ENCODE data around the gene ACAA2.
"Not testable (repeated sequence)": the region's sequence is repeated elsewhere in the genome, so short reads cannot be mapped to it uniquely, and the experiment has no call there.

ACAA2 gene

DNA sequence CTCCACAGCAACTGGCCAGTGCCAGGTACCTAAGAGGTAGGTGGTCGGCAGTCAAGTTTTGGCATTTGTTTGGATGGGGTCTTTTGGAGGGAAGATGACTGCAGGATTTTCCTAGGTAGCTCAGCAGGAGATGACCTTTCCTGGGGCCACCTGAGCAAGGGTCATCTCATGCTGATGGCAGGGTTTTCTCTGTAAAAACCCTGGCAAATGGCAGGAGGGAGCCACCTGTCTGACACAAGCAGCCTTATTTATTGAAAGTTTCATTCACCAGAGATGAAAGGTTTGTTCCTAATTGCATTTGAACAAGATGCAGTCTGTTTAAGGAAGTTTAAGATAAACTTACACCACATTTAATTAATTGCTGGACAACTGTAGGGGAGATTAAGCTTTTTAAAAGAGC lies 31.6 kb upstream of the ACAA2 start:
- no peak for DNase-seq

DNA sequence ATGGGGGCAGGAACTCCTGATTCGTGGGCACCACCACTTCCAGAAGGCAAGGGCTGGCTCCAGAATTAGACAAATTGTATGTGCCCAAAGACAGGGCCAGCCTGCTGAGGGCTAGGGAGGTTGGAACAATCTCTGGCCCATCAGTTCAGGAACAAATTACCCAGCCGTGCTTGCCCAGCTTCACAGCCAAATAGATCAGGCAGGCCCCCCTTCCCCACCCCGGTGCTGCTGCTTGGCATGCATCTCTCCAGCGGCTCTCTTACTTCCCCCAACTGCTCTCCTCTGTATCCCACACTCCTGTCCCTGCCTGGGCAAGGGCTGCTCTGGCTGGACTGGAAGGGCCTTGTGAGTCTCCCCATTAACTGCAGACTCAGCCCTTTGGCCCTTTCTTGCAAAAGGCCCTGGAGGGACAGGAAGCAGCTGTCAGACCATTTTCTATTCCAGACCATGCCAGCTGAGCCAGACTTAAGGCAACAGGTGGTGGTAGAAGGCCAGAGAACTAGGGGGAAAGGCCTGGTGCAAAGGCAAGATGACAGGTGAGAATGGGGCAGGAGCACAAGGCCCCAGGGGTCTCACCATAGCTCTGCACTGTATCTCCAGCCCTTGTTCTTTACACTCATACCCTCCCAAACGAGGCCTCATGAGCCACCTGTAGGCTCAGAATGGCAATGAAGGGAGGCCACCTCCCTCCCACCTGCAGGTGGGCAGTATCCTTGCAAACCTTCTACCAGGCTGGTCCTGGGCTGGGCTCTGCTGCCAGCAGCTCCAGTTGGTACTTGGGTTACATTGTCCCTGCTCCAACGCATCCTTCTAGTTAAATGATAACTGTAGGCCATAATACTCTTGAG lies 30.7 kb upstream of the ACAA2 start:
- no peak for DNase-seq

DNA sequence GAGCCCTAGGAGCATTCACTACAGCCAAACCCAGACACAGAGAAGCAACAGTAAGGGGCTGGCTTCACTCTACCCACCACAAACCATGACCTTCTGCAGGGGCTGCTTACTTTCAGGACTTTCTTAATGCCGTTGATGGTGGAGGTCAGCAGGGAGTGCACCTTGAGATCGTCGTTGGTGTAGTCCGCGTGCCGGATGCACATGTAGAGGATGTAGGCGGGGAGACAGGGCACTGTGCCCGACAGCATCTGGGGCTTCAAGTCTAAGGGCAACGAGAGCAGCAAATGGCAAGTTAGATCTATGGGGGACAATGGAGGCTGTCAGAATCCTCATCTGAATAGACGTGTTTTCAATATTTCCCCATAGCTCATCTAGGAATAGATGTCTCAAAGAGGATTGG lies 29.8 kb upstream of the ACAA2 start:
- no peak for DNase-seq

DNA sequence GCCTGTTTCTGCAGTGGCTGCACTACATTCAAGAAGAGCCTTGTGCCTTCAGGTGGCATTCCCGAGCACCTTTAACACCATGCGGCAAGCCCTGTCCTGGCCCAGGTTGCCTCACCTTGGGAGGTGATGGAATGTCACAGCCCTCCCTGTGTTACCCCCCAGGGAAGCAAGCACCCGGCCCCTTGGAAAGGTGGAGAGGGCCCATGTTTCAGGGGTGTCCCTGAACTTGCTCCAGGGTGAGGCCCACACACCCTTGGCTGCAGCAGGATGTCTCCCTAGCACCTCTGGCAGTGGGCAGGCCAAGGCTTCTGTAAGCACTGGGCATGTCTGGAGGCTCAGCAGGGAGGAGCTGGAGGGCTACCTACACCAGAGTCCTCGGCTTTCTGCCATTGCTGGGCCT lies 29.3 kb upstream of the ACAA2 start:
- no peak for DNase-seq

DNA sequence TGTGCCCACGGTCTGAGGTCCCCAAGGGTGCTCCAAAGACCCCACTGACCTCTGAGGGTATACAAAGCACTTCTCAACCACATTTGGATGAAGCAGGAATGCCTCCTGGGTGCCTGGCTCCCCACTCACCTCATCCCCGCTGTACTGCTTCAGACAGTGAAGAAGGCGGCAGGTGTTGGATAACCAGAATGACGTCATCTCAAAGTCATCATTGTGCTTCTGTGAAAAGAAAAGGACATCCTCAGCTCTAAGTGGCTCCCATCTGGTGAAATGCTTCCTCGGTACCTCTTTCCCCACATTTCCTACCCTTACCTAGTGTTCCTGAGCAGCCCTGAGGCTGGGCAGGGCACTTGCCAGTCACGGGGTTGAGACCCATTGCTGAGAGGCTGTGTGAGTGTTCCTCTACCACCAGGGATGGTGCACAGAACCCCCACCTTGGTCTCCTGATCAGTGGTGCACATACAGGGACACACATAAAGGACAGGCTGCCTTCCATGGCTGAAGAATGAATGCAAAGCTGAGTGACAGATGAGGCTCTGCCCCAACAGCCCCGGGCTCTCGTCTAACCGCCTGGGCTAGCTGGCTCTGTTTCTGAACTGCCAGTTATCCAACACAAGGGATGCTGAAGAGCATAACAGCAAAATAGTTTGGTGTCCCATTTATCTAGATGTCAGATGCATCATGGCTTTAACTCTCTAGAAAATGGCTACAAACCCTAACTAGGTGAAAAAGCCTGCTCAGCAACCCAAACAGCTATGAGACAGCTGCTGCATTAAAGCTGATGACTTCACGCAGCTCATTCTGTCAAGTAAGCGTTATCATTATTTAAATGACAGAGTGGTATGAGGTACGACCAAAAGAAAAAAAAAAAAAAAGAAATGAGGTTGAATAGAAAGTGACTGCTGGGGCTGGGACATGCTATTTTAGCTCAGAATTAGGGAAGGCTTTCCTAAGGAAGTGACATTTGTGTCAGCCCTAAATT lies 28.2 kb upstream of the ACAA2 start:
- no peak for DNase-seq

DNA sequence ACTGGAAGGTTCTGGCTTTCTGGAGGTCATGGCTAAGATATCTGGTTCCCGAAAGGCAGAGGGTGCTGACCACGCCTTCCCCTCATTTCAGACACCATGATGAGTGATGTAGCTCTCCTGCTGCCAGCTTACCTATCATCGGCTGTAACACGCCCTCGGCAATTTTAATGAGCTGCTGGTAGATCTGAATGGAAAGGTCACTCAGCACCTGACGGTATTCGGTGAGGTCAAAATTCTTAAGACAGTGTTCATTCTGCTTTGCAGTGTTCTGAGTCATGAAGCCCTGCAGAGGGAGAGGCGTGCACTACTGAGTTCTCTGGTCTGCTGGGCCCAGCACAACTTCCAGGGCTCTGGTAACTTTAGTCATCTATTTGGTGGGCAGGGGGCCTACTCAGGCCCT lies 25.7 kb upstream of the ACAA2 start:
- DNase-seq: no peak

DNA sequence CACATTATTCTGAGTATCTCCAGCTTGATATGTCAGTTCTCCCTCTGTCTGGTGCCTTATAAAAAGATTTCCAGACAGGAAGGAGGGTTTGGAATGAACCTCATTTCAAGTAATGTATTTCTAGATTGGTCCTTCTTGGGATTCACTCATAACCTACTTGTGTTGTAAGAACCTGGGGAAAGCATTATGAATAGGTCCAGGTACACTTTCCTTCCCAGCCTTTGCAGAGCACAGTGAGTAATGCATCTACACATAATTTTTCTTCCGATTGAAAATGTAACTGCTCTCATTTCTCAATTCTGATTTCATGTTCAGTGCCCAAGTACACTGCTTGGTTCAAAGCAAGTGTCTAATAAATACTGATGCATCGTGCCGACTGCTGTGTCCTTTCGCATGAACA lies 25.0 kb upstream of the ACAA2 start:
- DNase-seq: no peak

DNA sequence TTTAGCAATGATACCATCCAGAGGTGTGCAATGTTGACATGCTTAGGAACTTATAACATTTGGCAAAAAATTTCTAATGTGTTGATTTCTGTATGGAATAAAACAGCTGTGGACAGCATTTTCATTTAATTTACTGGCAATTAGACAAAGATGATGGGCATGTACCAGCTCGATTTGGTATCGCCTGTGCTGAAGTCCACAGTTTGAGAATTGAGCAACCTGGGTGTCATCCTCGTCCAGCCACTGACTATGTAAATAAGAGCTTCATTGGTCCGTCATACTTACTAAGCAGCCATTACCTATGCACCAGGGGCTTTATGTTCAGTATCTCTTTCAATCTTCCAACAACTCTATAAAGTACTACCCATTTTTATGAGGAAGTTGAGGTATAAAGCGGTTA lies 24.6 kb upstream of the ACAA2 start:
- no peak for DNase-seq

DNA sequence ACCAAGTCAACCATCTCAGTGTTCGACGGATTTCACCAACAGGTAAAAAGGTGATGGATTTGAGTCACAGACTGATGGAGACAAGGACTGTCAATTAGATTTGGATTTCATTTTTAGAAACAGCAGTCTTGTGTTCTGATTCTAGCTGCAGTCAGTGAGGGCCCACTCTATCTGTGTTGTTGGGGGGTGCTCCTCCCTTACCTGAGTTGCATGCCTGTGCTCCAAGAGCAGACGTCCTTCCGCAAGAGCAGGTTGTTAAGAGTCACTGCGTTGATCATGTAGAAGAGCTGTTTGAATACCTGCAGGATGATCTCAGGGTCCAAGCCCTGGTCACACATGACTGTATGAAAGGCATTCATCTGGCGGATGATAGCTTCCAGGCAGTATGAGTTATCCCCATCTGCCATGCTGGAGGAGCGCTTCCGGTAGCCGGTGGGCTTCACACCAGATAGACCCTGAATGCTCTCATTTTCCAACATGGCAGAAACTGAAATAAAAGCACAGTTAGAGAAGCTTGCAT lies 24.0 kb upstream of the ACAA2 start:
- DNase-seq: not testable (repeated sequence)

DNA sequence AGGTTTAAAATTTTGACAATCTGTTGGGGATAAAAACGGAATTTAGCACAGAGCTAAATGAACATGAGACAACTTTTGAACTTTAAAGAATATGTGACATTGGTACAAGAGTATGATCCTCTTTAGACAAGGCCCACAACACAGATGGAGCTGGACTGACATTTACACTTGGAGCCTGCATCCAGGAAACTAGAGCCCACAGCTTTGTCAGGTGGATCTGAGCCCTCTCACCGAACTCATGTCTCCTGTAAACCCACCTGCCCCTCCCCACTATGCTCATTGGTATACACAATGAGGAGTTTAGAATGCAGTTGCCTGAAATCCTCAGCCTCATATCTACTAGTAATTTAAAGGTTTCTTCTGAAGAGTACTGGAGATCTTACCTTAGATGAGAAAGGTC lies 22.1 kb upstream of the ACAA2 start:
- DNase-seq: no peak

DNA sequence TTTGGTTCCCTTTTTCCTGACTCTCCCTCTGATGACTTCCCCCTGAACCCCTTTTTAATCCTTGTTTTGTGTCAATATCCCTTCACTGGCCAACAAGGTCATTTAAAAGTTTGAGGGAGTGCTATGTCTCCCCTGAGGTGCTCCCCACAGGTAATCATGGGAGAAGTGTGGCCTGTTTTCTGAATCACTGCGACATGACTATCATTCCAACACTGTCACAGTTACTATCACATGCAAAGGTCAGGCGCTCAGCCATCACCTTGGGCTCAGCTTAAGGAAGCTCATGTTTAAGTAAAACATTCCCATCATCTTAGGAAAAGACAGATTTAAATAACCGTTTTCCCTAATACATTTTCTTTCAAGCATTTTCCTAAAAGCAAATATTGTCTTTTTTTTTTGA lies 20.9 kb upstream of the ACAA2 start:
- DNase-seq: no peak

DNA sequence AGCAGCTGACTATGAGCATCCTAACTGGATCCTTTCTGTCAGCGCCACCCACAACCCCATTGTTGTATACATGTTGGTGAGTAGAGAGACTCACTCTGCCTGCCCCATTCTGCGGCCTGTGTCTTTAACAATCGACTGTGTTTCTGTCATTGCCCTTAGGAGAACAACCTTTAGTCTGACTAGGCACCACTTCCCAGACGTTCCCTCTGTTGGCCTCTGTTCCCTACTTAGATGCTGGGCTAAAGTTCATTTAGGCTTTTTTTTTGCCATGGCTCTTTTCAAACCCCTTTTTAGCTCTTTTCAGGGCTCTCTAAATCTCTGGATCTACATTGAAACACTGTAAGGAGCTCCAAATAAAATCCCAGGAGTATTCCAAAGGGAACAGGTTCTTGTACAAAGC lies 20.5 kb upstream of the ACAA2 start:
- DNase-seq: no peak

DNA sequence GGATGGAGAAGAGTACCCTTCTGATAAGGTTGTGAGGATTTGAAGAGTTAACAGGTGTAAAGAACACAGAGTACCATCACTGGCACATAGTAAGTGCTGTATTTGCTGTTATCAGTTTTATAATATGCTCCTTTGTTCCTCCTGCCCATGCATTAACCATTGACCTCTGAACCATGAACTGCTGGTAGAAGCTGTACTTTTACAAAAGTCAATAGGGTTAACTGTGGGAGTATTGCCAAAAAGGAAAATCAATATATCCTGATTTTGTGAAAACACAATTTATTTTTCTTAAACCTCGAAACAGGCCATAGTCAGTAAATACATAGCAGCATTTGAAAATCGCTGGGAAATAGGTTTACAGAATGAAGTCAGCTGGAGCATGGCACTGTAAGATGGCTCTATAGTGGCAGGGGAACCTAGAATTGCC lies 18.9 kb upstream of the ACAA2 start:
- no peak for DNase-seq

DNA sequence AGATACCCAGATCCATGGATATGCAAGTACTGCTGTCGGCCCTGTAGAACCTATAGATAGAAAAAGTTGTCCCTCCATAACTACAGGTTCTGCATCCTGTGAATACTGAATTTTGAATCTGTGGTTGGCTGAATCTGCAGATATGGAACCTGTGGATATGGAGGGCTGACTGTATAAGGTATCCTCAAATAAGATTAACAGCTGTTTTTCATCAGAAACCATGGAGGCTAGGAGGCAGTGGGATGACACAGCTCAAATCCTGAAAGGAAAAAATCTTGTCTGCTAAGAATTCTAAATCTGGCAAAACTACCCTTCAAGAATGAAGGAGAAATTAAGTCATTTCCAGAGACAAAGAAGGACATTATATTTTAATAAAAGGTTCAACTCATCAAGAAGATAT lies 14.7 kb upstream of the ACAA2 start:
- no peak for DNase-seq

DNA sequence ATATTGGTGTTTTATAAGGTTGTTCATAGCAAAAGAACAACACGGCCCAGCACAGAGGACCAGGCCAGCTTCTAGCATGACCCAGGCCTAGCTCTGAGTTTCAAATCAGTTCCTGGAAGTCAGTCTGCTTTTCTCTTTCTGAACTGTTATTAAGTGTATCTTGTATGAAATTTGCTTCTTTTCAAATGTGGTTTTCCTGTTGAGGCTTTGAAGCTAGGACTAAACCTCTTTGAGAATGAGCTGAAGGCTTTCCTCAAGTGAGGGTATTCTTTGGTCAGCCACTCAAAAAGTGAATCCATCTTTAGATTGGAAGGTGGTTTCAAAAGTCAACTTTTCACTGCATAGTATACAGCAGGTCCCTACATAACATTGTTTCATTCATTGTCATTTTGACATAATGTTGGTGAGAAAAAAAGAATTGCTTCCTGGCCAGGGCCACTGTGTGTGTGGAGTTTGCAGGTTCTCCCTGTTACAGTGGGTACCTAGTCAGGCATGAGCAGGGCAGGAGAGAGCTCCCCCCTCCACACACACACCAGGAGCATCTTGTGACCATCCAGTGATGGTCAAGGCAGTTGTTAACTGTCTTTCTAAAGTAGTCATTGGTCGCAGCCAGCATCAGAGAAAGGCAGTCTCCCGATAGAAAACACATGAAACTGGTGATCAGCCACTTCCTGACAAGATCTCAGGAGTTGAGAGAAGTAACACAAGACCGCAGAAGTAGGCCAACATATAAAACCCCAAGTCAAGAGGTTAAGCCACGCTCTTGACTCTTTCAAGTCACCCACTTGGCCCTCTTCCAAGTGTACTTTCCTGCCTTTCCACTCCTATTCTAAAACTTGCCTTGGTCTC lies 6.7 kb upstream of the ACAA2 start:
- no peak for DNase-seq

DNA sequence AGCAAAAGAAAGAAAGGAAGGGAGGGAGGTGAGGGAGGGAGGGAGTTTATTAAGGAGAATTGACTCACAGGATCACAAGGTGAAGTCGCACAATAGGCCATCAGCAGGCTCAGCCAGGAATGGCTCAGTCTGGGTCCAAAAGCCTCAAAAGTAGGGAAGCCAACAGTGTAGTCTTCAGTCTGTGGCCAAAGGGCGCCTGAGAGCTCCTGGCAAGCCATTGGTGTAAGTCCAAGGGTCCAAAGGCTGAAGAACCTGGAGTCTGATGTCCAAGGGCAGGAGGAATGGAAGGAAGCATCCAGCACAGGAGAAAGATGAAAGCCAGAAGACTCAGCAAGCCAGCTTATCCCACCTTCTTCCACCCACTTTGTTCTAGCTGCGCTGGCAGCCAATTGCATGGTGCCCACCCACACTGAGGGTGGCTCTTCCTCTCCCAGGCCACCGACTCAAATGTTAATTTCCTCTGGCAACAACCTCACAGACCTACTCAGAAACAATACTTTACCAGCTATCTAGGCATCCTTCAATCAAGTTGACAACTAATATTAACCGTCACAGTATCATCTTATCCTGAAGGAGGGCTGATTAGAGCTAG lies 5.8 kb upstream of the ACAA2 start:
- DNase-seq: no peak

DNA sequence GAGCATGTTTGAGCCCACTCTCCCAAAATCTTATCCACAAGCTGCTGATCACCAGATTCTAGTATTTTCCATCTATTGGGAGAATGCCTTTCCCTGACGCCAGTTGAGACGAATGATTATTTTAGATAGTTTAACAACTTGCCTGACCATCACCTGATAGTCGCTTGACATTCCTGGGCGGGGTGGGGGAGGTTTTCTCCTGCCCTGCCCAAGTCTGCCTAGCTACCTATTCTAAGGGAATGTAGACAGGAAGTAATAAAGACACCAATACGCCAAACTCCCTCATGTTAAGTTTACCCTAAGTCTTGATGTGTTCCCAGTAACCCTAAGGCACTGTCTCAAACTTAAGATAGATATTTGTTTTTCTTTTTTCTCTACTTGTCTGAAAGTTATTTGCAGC lies 4.6 kb upstream of the ACAA2 start:
- no peak for DNase-seq

DNA sequence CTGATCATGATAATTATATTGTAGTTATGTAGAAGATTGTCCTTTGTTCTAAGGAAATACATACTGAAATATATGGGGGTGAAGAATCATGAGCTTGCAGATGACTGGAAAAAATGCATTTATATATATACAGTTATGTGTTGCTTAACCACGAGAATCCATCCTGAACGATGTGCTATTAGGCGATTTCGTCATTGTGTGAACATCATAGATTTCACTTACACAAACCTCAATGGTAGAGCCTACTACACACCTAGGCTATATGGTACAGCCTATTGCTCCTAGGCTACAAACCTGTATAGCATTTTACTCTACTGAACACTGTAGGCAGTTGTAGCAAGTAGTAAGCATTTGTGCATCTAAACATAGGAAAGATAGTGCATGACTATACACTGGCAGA lies 2.6 kb upstream of the ACAA2 start:
- DNase-seq: no peak

DNA sequence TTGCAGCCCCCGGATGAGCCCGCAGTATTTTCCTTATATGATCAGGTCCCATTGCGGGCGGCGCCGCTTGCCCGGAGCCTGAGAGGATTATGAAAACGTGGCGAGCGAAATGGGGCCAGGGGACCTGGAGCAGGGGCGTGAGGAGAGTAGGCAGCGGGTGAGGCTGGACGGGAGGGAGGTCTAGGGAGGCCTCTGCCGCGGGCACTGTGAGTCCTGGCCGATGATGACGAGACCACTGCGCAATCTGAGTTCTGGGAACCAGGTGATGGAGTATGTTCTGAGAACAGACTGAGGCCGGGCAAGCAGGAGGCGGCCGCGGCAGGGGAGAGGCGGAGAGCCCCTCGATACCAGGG lies 790 bp upstream of the ACAA2 start:
- DNase-seq: peak; percentile 36 to 49

DNA sequence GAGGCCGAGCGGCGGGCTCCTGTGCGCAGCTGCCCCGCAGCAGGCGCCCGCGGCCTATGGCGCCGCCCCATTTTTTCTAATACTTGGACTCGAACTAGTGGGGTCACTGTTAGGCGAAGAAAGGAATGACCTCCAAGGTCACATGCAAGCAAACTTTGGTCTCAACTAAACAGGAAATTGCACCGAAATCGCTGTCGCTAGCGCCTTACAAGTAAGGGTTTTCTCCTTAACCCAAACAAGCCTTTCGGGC lies 339 bp downstream of the ACAA2 start:
- peak in 1 of 2 experiments; percentile 33 for DNase-seq

DNA sequence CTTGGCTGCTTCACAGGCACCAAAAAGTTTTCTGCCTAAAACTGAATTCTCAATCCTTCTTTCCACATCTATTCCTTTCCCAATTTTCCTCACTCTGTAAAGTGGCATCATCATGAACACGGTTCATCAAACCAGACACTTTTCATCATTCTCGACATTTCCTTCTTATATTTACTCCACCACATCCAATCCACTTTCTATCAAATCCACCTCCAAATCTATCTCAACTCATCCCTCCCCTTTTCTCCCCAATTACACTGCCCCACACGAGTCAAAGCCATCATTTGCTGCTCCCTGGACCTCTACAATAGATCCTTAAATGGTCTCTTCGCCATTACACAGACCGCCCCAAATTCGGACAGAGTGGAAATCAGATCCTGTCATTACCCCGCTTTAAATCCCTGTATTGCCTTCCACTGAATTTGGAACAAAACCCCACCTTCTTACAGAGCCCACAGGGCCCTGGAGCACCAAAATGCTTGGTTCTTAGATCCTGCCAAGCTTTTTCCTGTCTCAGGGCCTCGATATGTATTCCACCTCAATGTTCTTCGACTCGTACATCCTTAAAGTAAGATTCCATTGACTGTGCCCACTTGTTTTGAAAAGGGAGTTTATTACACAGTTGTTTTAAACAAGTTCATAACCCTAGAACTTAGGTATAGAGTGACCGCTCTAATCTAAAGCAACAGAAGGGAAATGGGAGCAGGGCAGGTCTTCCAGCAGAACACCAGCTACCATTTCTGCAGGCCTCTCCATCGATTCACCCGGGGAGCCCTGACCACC lies 856 bp downstream of the ACAA2 start:
- no peak for DNase-seq

Data from NCI-H446 (cell line).